G401 (cell line): ENCODE results near the gene IDH3G. TPM values are rescaled to one million over a fixed set of nuclear protein-coding genes. Genes with fewer than 3 reads are reported as not detected.

Experiments used
- DNase-seq: peaks from one replicate; pipeline ENCODE4 v3.0.0-alpha.2; 2015; ENCODE audit warnings: low spot score
- in situ Hi-C: cut with HindIII; loops from 2 replicates; pipeline ENCODE4 v1.10.0; 2016; ENCODE audit warnings: low sequenced_read_pairs, mixed read lengths
- total RNA-seq: library from RNA; depleted of rRNA; stranded (reverse); fragments of >200 nt; shearing (Covaris generic); gene quantifications from 2 replicates; pipeline ENCODE4 v1.2.3, GENCODE V29; 2014

Gene IDH3G
- total RNA-seq, 1 experiment from 2014 or later = 71.2 TPM

DNA sequence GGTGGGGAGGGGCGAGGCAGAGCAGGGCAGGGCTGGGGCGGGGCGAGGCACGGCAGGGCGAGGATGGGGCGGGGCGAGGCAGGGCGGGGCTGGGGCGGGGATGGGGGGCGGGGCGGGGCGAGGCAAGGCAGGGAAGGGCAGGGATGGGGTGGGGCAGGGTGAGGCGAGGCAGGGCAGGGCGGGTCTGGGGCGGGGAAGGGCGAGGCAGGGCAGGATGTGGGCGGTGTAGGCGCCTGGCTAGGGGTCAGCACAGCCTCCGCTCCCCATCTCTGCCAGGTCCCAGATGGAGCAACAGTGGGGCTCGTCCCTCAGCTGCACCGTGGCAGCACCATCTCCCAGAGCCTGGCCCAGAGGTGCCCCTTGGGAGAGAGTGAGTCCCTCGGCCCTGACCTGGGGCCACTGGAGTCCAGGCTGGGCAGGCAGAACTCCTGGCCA lies 17.5 kb downstream of the IDH3G start:
- no peak for DNase-seq
- in situ Hi-C loops = no loop called here

GRCh38 chrX:153776120-153776599 lies 18.0 kb downstream of the IDH3G start:
- no peak for DNase-seq
- in situ Hi-C loops = no loop called here

DNA sequence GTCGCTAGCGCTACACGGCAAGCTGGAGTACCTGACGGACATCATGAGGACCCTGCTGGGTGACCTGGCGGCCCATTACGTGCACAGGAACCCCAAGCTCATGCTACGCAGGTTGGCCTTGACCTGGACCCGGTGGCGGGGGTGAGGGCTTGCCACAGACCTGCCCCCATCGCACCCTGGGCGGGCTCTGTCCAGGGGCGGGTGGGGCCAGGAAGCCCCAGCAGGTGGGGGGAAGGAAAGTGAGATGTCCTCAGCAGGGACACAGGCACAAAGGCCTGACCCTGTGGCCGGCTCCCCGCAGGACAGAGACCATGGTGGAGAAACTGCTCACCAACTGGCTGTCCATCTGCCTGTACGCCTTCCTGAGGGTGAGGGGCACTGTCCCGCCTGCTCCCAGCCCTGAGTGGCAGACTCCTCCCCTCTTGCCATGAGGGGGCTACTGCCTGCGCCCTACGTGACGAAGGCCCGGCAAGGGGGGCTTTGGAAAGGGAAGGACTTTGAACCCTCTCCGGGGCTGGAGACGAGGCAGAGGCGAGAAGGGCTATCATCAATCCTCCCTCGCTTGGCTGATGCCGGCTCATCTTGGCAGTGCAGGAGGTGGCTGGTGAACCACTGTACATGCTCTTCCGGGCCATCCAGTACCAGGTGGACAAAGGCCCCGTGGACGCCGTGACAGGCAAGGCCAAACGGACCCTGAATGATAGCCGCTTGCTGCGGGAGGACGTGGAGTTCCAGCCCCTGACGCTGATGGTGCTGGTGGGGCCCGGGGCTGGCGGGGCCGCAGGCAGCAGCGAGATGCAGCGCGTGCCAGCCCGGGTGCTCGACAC lies 18.7 kb downstream of the IDH3G start:
- no peak for DNase-seq
- in situ Hi-C loops = no loop called here

GRCh38 chrX:153774576-153775292 lies 19.4 kb downstream of the IDH3G start:
- no peak for DNase-seq

DNA sequence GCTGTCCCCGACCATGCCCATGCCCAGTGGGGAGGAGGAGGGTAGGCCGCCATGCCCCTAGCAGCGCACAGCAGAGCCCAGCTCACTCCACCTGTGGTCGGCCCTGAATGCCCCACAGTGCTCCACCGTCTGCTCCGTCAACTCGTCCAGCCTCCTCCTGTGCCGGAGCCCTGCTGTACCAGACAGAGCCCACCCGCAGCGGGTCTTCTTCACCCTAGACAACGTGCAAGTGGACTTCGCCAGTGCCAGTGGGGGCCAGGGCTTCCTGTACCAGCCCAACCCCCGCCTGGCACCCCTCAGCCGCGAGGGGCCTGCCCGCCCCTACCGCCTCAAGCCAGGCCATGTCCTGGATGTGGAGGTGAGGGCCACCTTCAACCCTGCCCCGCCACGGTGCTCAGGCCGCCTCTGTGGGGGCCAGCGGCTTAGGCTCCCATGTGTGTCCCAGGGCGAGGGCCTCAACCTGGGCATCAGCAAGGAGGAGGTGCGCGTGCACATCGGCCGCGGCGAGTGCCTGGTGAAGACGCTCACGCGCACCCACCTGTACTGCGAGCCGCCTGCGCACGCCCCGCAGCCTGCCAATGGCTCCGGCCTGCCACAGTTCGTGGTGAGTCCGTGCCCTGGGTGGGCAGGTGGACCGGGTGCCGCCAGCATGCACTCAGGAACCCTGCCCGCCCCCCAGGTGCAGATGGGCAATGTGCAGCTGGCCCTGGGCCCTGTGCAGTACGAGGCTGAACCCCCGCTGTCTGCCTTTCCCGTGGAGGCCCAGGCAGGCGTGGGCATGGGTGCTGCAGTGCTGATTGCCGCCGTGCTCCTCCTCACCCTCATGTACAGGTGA lies 20.2 kb downstream of the IDH3G start:
- DNase-seq = no peak

More at GRCh38 chrX:153774576-153775292, 19.4 kb downstream of the IDH3G start:
- in situ Hi-C loops = no loop called here

GRCh38 chrX:153773218-153773611 lies 21.0 kb downstream of the IDH3G start:
- in situ Hi-C loops = no loop called here
- no peak for DNase-seq

More for the DNA sequence above, 20.2 kb downstream of the IDH3G start:
- in situ Hi-C loops = no loop called here

DNA sequence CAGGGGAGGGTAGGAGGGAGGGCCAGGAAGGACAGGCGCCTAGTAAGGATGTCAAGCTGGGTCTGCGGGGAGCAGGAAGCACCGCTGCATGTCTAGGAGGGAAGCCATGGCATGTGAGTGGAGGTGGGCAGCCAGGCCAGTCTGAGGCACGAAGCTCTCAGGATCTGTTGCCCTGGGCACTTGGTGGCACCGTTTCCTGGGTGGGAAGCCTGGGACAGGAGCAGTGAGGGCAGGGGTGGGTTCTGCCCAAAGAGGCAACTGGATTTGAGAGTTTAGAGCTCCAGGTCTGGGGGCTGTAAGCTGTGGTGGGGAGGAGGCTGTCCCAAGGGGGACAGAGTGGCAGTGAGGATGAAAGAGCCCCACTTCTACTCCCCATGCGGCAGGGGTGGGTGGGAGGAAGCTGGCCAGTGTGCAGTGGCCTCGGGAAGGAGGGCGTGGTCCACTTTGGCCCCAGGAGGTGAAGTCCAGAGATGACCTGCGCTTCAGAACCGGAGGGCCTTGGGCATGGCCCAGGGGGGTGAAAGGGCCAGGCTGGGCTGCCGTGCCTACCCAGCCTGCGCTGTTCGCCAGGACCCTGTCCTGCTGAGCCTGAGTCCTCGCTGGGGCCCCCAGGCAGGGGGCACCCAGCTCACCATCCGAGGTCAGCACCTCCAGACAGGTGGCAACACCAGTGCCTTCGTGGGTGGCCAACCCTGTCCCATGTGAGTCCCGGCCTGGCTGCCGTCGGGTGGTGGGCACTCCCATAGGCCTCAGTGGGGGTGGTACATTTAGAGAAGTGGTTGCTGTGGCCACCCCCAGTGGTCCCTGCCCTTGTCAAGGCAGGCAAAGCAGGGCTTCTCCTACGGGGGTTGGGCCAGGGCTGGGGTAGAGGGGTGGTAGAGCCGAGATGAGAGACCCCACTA lies 21.6 kb downstream of the IDH3G start:
- in situ Hi-C loops = no loop called here
- DNase-seq = no peak

DNA sequence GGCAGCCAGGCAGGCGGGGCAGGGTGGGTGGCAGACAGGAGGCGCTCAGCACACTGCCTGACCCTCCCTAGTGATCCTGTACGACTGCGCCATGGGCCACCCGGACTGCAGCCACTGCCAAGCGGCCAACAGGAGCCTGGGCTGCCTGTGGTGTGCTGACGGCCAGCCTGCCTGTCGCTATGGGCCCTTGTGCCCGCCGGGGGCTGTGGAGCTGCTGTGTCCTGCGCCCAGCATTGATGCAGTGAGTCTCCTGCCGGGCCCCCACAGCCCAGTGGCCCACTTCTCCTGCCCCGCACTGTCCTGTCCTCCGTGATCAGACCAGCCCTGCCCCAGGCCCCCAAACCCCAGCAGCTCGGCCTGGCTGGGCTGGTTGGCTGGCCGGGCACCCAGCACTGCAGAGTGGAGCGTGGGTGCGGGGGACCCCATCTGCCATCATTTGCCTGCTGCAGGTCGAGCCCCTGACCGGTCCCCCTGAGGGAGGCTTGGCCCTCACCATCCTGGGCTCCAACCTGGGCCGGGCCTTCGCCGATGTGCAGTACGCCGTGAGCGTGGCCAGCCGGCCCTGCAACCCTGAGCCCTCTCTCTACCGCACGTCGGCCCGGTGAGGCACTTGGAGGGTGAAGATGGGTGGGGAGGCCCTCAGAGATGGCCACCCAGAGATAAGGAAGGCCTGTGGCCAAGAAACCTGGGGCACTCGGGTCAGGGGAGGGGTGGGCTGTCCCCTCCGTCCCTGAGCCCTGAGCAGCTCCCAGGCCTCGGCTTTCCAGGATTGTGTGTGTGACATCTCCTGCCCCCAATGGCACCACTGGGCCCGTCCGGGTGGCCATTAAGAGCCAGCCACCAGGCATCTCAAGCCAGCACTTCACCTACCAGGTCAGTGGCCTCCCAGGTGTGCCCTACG lies 22.5 kb downstream of the IDH3G start:
- no peak for DNase-seq
- in situ Hi-C loops = no loop called here

DNA sequence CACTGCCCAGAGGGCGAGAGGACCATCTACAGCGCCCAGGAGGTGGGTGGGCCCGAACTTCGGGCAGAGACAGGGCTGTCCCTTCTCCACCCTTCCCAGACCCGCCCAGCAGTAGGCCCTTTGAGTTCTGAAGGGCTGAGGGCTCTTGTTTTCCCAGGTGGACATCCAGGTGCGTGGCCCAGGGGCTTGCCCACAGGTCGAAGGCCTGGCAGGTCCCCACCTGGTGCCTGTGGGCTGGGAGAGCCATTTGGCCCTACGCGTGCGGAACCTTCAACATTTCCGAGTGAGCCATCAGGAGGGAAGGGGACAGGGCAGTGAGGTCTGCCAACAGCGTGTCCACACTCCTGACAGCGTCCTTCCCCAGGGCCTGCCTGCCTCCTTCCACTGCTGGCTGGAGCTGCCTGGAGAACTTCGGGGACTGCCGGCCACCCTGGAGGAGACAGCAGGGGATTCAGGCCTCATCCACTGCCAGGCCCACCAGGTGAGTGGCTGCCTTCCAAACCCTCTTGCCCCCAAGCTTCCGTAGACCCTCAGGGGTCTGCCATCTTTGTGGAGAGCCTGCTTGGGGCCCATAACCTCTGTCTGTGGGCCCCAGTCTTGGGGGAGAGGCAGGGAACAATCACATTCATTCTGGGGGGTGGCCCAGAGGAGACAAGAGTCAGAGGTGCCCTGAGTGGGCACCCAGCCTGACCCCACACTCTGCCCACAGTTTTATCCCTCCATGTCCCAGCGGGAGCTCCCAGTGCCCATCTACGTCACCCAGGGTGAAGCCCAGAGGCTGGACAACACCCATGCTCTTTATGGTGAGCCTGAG lies 23.4 kb downstream of the IDH3G start:
- DNase-seq = no peak
- in situ Hi-C loops = no loop called here

- DNase-seq = no peak
- in situ Hi-C loops = no loop called here
Measured at GRCh38 chrX:153769865-153770600, 24.1 kb downstream of the IDH3G start.

- DNase-seq = no peak
- in situ Hi-C loops = no loop called here
Measured at GRCh38 chrX:153769158-153769864, 24.9 kb downstream of the IDH3G start.

GRCh38 chrX:153768311-153769157 lies 25.6 kb downstream of the IDH3G start:
- in situ Hi-C loops = no loop called here
- no peak for DNase-seq

DNA sequence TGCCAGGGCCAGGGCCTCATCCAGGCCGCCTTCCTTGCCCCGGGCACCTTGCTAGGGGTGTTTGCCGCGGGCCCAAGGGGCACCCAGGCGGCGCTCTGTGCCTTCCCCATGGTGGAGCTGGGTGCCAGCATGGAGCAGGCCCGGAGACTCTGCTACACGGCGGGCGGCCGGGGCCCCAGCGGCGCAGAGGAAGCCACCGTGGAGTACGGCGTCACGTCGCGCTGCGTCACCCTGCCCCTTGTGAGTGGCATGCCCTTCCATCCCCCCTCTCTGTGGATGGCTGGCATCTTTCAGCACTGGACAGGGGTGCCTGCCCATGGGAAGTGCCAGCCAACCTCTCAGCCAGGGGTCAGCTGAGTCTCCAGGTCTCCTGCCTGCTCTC lies 26.5 kb downstream of the IDH3G start:
- DNase-seq = no peak

GRCh38 chrX:153766871-153767673 lies 27.1 kb downstream of the IDH3G start:
- DNase-seq = peak; percentile 33
- in situ Hi-C loops = no loop called here

More for the DNA sequence above, 26.5 kb downstream of the IDH3G start:
- in situ Hi-C loops = no loop called here
